MM.1S (cell line): ENCODE measurements around the gene TMTC4.

ENCODE experiments used
- DNase-seq: peaks from one replicate; pipeline ENCODE4 v3.0.0-alpha.2; 2015
- H2AFZ ChIP-seq: fragments of 300-600 bp; sonication (generic); 2 replicates; pipeline ENCODE4 v1.6.0; 2016; ENCODE audit warnings: antibody characterized with exemption, low read length
- H3F3A ChIP-seq: fragments of 300-600 bp; sonication (generic); 2 replicates; pipeline ENCODE4 v1.6.1; 2016; ENCODE audit warnings: mild to moderate bottlenecking, antibody characterized with exemption, low read length, moderate library complexity, mixed read lengths; ENCODE audit not compliant: insufficient read depth
- H3K27ac ChIP-seq: fragments of 300-600 bp; sonication (generic); 2 replicates; pipeline ENCODE4 v1.5.1; 2016; ENCODE audit warnings: mild to moderate bottlenecking, low read length
- H3K27me3 ChIP-seq: fragments of 300-600 bp; sonication (generic); replicated peaks from 2 replicates; pipeline ENCODE4 v1.6.0; 2016; ENCODE audit warnings: low read length; ENCODE audit not compliant: insufficient read depth
- H3K36me3 ChIP-seq: fragments of 300-600 bp; sonication (generic); replicated peaks from 2 replicates; pipeline ENCODE4 v1.6.1; 2016; ENCODE audit warnings: mild to moderate bottlenecking, low read length, mixed read lengths; ENCODE audit not compliant: insufficient read depth
- H3K4me1 ChIP-seq: fragments of 300-600 bp; sonication (generic); 2 replicates; pipeline ENCODE4 v1.6.1; 2016; ENCODE audit warnings: low read length, mixed read lengths
- H3K4me2 ChIP-seq: fragments of 300-600 bp; sonication (generic); 2 replicates; pipeline ENCODE4 v1.6.0; 2016; ENCODE audit warnings: low read depth, low read length
- H3K4me3 ChIP-seq: fragments of 300-600 bp; sonication (generic); 2 replicates; pipeline ENCODE4 v1.5.1; 2016; ENCODE audit warnings: low read length, mixed read lengths
- H3K79me2 ChIP-seq: fragments of 300-600 bp; sonication (generic); 2 replicates; pipeline ENCODE4 v1.6.1; 2016; ENCODE audit warnings: mixed run types, low read length, mixed read lengths
- H3K9ac ChIP-seq: fragments of 300-600 bp; sonication (generic); 2 replicates; pipeline ENCODE4 v1.6.1; 2016; ENCODE audit warnings: low read length, mixed read lengths
- H3K9me2 ChIP-seq: fragments of 300-600 bp; sonication (generic); replicated peaks from 2 replicates; pipeline ENCODE4 v1.6.1; 2016; ENCODE audit warnings: mild to moderate bottlenecking, low read length, mixed read lengths; ENCODE audit not compliant: insufficient read depth
- H3K9me3 ChIP-seq: fragments of 300-600 bp; sonication (generic); replicated peaks from 2 replicates; pipeline ENCODE4 v1.6.1; 2016; ENCODE audit warnings: mild to moderate bottlenecking, low read length, mixed read lengths; ENCODE audit not compliant: insufficient read depth
- H4K20me1 ChIP-seq: fragments of 300-600 bp; sonication (generic); 2 replicates; pipeline ENCODE4 v1.6.1; 2016; ENCODE audit warnings: mild to moderate bottlenecking, low read length, moderate library complexity, mixed read lengths; ENCODE audit not compliant: insufficient read depth
- EZH2 ChIP-seq: fragments of 300-600 bp; sonication (generic); optimal IDR thresholded peaks from 2 replicates; pipeline ENCODE3; 2017; ENCODE audit warnings: low read depth, mild to moderate bottlenecking, antibody characterized with exemption, low read length, mixed read lengths
- EZH2phosphoT487 ChIP-seq: fragments of 300-600 bp; sonication (generic); IDR thresholded peaks from 2 replicates; pipeline ENCODE4 v1.6.1; 2018; ENCODE audit warnings: antibody characterized with exemption, low read length
- TF ChIP-seq, protein P1 (sequence below): fragments of 300-600 bp; sonication (generic); IDR thresholded peaks from 2 replicates; pipeline ENCODE4 v1.5.1; 2016; ENCODE audit warnings: antibody characterized with exemption, low read length, mixed read lengths

The TMTC4 gene

DNA sequence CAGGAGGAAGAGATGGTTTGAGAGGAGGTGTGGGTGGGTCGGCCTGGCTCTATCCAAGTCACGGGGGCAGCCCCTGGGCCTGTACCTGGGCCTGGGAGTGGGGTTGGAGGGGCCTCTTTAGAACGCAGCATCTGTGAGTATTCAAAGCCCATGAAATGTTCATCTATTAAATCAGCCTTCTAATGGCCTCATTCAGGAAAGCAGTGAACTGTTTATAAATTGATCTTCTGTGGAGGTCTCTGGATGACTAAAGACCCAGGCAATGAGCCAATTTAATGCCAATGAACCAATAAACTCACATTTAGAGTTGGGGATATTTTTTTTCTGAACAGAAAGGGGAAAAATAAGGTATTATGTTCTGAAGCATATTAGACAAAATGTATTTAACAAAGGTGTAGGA is 66.1 kb downstream of the TMTC4 start:
- TF ChIP-seq EZH2 (no peak), EZH2phosphoT487 (no peak)
- TF ChIP-seq, protein P1, sequence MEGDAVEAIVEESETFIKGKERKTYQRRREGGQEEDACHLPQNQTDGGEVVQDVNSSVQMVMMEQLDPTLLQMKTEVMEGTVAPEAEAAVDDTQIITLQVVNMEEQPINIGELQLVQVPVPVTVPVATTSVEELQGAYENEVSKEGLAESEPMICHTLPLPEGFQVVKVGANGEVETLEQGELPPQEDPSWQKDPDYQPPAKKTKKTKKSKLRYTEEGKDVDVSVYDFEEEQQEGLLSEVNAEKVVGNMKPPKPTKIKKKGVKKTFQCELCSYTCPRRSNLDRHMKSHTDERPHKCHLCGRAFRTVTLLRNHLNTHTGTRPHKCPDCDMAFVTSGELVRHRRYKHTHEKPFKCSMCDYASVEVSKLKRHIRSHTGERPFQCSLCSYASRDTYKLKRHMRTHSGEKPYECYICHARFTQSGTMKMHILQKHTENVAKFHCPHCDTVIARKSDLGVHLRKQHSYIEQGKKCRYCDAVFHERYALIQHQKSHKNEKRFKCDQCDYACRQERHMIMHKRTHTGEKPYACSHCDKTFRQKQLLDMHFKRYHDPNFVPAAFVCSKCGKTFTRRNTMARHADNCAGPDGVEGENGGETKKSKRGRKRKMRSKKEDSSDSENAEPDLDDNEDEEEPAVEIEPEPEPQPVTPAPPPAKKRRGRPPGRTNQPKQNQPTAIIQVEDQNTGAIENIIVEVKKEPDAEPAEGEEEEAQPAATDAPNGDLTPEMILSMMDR, result no peak
- no peaks in the 10 kb centered on the region for H3K36me3 ChIP-seq
- H3K27me3 ChIP-seq, result no peaks in the 10 kb centered on the region
- no peaks in the 10 kb centered on the region for H3K9me2 ChIP-seq
- peak overlapping the region; percentile 37; the same call in 1 of the 2 replicates for H2AFZ ChIP-seq
- no peak overlapping the region for H3K9ac ChIP-seq
- H3K79me2 ChIP-seq, result no peaks in the 10 kb centered on the region
- peak overlapping the region; percentile 38; the same call in 1 of the 2 replicates for H3K27ac ChIP-seq
- H3K4me3 ChIP-seq, result no peak overlapping the region
- H4K20me1 ChIP-seq, result no peaks in the 10 kb centered on the region
- peaks cover 10% of the 10 kb centered on the region; the same call in 1 of the 2 replicates for H3K4me1 ChIP-seq
- H3F3A ChIP-seq, result peaks cover 9% of the 10 kb centered on the region
- H3K9me3 ChIP-seq, result no peaks in the 10 kb centered on the region
- DNase-seq, result no peak
- peak overlapping the region; percentile 51; the same call in 1 of the 2 replicates for H3K4me2 ChIP-seq

DNA sequence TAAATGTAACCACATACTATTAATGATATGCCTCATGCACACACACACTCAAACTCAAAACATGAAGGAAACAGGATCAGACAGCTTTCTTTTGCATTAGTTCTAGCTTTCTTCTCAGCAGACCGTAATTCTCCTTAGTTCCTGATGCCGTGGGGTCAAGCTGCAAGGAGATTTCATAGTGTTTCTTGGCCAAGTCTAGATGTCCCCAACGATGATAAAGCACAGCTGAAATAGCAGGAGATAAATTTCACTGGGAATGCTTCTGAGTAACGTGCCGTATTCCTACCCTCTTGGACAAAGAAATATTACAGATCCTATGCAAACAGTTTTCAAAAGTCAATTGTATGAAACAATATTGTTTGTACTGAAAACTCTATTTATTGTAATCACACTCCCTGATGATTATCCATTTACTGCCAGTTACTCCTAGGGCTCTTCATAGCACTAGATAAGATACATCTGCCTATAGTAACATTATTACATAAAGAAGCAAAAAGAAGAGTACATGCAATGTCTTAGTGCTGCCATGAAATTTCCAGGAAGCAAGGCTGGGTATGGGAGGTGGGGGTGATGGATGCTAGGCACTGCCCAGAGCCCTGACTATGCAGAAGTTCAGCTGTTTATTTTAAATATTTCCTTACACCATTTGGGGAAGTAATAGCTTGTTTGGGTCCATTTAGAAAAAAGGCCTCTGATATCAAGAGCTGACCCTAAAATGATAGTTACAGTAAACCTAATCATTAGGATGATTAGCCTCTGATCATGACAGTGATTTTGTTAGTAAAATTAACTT is 69.5 kb downstream of the TMTC4 start:
- H3K4me1 ChIP-seq, result peaks cover 7% of the 10 kb centered on the region; the same call in 1 of the 2 replicates
- H3K36me3 ChIP-seq, result no peaks in the 10 kb centered on the region
- H3K27me3 ChIP-seq, result no peaks in the 10 kb centered on the region
- no peak overlapping the region for H2AFZ ChIP-seq
- TF ChIP-seq EZH2 (no peak), EZH2phosphoT487 (no peak)
- TF ChIP-seq, protein P1, result no peak
- H3F3A ChIP-seq, result peaks cover 9% of the 10 kb centered on the region
- H3K27ac ChIP-seq, result no peak overlapping the region
- no peaks in the 10 kb centered on the region for H3K79me2 ChIP-seq
- no peak overlapping the region for H3K4me2 ChIP-seq
- no peak overlapping the region for H3K4me3 ChIP-seq
- H3K9me3 ChIP-seq, result no peaks in the 10 kb centered on the region
- no peaks in the 10 kb centered on the region for H3K9me2 ChIP-seq
- no peak overlapping the region for H3K9ac ChIP-seq
- no peak for DNase-seq
- no peaks in the 10 kb centered on the region for H4K20me1 ChIP-seq

DNA sequence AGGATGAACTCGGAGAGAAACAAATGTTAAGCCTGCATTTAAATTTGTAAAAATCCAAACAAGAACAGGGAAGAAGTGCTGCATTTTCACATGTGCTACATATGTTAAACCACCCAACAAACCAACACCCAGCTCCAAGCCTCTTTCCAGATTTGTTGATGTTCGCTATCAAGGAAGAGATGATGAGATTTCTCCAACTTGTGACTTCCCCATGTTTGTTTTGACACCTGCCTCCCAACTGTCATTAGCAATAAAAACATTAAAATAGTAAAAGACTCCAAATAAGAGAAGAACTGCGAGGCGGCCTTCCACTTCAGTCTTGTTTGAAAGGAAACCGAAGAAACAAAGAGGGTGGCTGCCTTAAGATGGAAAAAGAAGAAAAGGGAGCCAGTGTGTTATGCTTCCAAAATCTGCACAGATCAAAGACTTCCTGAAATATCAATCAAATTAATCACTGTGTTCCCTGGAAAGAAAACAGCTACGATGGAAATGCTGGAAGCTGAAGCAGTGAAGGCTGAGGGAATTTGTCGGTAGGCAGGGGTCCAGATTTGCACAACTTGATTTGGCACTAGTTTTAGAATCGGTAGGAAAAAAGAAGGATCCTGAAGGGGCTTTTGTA is 72.0 kb downstream of the TMTC4 start:
- H3K4me3 ChIP-seq, result no peak overlapping the region
- H3K36me3 ChIP-seq, result no peaks in the 10 kb centered on the region
- H3K79me2 ChIP-seq, result no peaks in the 10 kb centered on the region
- no peaks in the 10 kb centered on the region for H3F3A ChIP-seq
- no peaks in the 10 kb centered on the region for H3K4me1 ChIP-seq
- no peaks in the 10 kb centered on the region for H3K27me3 ChIP-seq
- no peak overlapping the region for H3K4me2 ChIP-seq
- no peaks in the 10 kb centered on the region for H4K20me1 ChIP-seq
- H3K9me2 ChIP-seq, result no peaks in the 10 kb centered on the region
- H2AFZ ChIP-seq, result no peak overlapping the region
- H3K27ac ChIP-seq, result no peak overlapping the region
- no peak for DNase-seq
- no peak overlapping the region for H3K9ac ChIP-seq
- TF ChIP-seq, protein P1, result no peak
- TF ChIP-seq EZH2phosphoT487 (no peak), EZH2 (no peak)
- H3K9me3 ChIP-seq, result no peaks in the 10 kb centered on the region
